Mesenchymal stem cell (in vitro differentiated cells and primary cell): ENCODE measurements around the gene NHSL1. TPM values are rescaled to one million over a fixed set of nuclear protein-coding genes. Genes with fewer than 3 reads are reported as not detected.

Experiments used
- DNase-seq: peaks from one replicate; pipeline ENCODE4 v3.0.0-alpha.2; 2013
- H2AFZ ChIP-seq: one replicate; pipeline ENCODE4 v1.6.1; 2013; ENCODE audit warnings: low read depth, mild to moderate bottlenecking, control low read depth, inconsistent platforms, low read length, moderate library complexity
- H2AK5ac ChIP-seq: 2 replicates; pipeline ENCODE4 v1.6.1; 2013; ENCODE audit warnings: low read length, moderate library complexity, mild to moderate bottlenecking, inconsistent platforms; ENCODE audit not compliant: severe bottlenecking
- H2BK120ac ChIP-seq: one replicate; pipeline ENCODE4 v1.6.1; 2013; ENCODE audit warnings: low read depth, mild to moderate bottlenecking, inconsistent platforms, low read length, moderate library complexity
- H2BK12ac ChIP-seq, 2 experiments: one replicate each; pipeline ENCODE4 v1.6.1; 2013; ENCODE audit warnings: inconsistent platforms in 2 of 2, low read length in 2 of 2, mild to moderate bottlenecking in 2 of 2, moderate library complexity in 2 of 2, control low read depth in 1 of 2
- H2BK15ac ChIP-seq: one replicate; pipeline ENCODE4 v1.6.1; 2013; ENCODE audit warnings: mild to moderate bottlenecking, low read depth, inconsistent platforms; ENCODE audit not compliant: poor library complexity, severe bottlenecking
- H2BK5ac ChIP-seq: 2 replicates; pipeline ENCODE4 v1.6.1; 2013; ENCODE audit warnings: low read depth, mild to moderate bottlenecking, low read length, control low read depth, inconsistent platforms; ENCODE audit not compliant: poor library complexity, severe bottlenecking
- H3K14ac ChIP-seq, 2 experiments: one replicate each; pipeline ENCODE4 v1.6.1; 2013; ENCODE audit warnings: inconsistent platforms in 2 of 2, low read length in 2 of 2, control low read depth in 1 of 2, mild to moderate bottlenecking in 1 of 2, moderate library complexity in 1 of 2
- H3K18ac ChIP-seq, 2 experiments: one replicate each; pipeline ENCODE4 v1.6.1; 2013; ENCODE audit warnings: inconsistent platforms in 2 of 2, low read length in 2 of 2, control low read depth in 1 of 2, low read depth in 1 of 2, mild to moderate bottlenecking in 1 of 2
- H3K23ac ChIP-seq, 2 experiments: one replicate each; pipeline ENCODE4 v1.6.1; 2013; ENCODE audit warnings: inconsistent platforms in 2 of 2, low read length in 2 of 2, mild to moderate bottlenecking in 2 of 2, moderate library complexity in 2 of 2, control low read depth in 1 of 2
- H3K27ac ChIP-seq: 2 replicates; pipeline ENCODE4 v1.5.1; 2013; ENCODE audit warnings: mild to moderate bottlenecking, moderate library complexity, low read length, control low read depth, inconsistent platforms; ENCODE audit not compliant: poor library complexity, severe bottlenecking
- H3K27me3 ChIP-seq, 2 experiments: 2 replicates each; pipeline versions ENCODE4 v1.6.1 to v1.7.0; 2013; ENCODE audit warnings: low read length in 2 of 2, mild to moderate bottlenecking in 2 of 2, moderate library complexity in 2 of 2, control low read depth in 1 of 2, inconsistent platforms in 1 of 2; ENCODE audit not compliant: control insufficient read depth in 1 of 2, insufficient read depth in 1 of 2
- H3K36me3 ChIP-seq, 2 experiments: 2 replicates each; pipeline versions ENCODE4 v1.6.1 to v1.7.0; 2013; ENCODE audit warnings: low read length in 2 of 2, control low read depth in 1 of 2, inconsistent platforms in 1 of 2, low read depth in 1 of 2, mild to moderate bottlenecking in 1 of 2; ENCODE audit not compliant: insufficient read depth in 2 of 2, control insufficient read depth in 1 of 2
- H3K4ac ChIP-seq, 2 experiments: one replicate each; pipeline ENCODE4 v1.6.1; 2013; ENCODE audit warnings: inconsistent platforms in 2 of 2, low read length in 2 of 2, mild to moderate bottlenecking in 2 of 2, moderate library complexity in 2 of 2, control low read depth in 1 of 2, low read depth in 1 of 2
- H3K4me1 ChIP-seq: 2 replicates; pipeline ENCODE4 v1.6.1; 2013; ENCODE audit warnings: low read depth, low read length, control low read depth; ENCODE audit not compliant: control insufficient read depth, insufficient read depth
- H3K4me2 ChIP-seq: 2 replicates; pipeline ENCODE4 v1.6.1; 2013; ENCODE audit warnings: low read length, mild to moderate bottlenecking, inconsistent platforms; ENCODE audit not compliant: poor library complexity, severe bottlenecking
- H3K4me3 ChIP-seq, 2 experiments: 2 replicates each; pipeline versions ENCODE4 v1.5.1 to v1.7.0; 2013; ENCODE audit warnings: low read length in 2 of 2, mild to moderate bottlenecking in 2 of 2, control low read depth in 1 of 2, low read depth in 1 of 2; ENCODE audit not compliant: insufficient read depth in 1 of 2
- H3K79me1 ChIP-seq: replicated peaks from 2 replicates; pipeline ENCODE4 v1.6.1; 2013; ENCODE audit warnings: mild to moderate bottlenecking, control low read depth, low read length, inconsistent platforms; ENCODE audit not compliant: poor library complexity, severe bottlenecking
- H3K9ac ChIP-seq: 2 replicates; pipeline ENCODE4 v1.7.0; 2013; ENCODE audit warnings: mild to moderate bottlenecking, low read length, moderate library complexity
- H3K9me3 ChIP-seq: 2 replicates; pipeline ENCODE4 v1.7.0; 2013; ENCODE audit warnings: mild to moderate bottlenecking, low read length; ENCODE audit not compliant: control insufficient read depth
- H4K8ac ChIP-seq: one replicate; pipeline ENCODE4 v1.6.1; 2013; ENCODE audit warnings: inconsistent platforms, mild to moderate bottlenecking, low read length, moderate library complexity
- H4K91ac ChIP-seq: one replicate; pipeline ENCODE4 v1.6.1; 2013; ENCODE audit warnings: mild to moderate bottlenecking, low read length, inconsistent platforms
- WGBS: methylation state at CpG from one replicate; pipeline ENCODE4 v1.1.7; 2013; ENCODE audit warnings: mixed read lengths; 5-methylcytosine and 5-hydroxymethylcytosine counted together
- polyA plus RNA-seq, 2 experiments: library from polyadenylated mRNA; stranded (reverse); fragments of 200-250 nt; gene quantifications; one replicate each; pipeline ENCODE4 v1.2.3, GENCODE V29; 2013

Gene NHSL1, protein sequence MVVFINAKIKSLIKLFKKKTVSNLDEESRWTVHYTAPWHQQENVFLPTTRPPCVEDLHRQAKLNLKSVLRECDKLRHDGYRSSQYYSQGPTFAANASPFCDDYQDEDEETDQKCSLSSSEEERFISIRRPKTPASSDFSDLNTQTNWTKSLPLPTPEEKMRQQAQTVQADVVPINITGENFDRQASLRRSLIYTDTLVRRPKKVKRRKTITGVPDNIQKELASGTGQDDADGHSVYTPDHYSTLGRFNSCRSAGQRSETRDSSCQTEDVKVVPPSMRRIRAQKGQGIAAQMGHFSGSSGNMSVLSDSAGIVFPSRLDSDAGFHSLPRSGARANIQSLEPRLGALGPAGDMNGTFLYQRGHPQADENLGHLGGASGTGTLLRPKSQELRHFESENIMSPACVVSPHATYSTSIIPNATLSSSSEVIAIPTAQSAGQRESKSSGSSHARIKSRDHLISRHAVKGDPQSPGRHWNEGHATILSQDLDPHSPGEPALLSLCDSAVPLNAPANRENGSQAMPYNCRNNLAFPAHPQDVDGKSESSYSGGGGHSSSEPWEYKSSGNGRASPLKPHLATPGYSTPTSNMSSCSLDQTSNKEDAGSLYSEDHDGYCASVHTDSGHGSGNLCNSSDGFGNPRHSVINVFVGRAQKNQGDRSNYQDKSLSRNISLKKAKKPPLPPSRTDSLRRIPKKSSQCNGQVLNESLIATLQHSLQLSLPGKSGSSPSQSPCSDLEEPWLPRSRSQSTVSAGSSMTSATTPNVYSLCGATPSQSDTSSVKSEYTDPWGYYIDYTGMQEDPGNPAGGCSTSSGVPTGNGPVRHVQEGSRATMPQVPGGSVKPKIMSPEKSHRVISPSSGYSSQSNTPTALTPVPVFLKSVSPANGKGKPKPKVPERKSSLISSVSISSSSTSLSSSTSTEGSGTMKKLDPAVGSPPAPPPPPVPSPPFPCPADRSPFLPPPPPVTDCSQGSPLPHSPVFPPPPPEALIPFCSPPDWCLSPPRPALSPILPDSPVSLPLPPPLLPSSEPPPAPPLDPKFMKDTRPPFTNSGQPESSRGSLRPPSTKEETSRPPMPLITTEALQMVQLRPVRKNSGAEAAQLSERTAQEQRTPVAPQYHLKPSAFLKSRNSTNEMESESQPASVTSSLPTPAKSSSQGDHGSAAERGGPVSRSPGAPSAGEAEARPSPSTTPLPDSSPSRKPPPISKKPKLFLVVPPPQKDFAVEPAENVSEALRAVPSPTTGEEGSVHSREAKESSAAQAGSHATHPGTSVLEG (N-terminal part only)
- 16.1 TPM for polyA plus RNA-seq (2013, experiment 1 of 2)
- polyA plus RNA-seq (2013, experiment 2 of 2), result 16.4 TPM

DNA sequence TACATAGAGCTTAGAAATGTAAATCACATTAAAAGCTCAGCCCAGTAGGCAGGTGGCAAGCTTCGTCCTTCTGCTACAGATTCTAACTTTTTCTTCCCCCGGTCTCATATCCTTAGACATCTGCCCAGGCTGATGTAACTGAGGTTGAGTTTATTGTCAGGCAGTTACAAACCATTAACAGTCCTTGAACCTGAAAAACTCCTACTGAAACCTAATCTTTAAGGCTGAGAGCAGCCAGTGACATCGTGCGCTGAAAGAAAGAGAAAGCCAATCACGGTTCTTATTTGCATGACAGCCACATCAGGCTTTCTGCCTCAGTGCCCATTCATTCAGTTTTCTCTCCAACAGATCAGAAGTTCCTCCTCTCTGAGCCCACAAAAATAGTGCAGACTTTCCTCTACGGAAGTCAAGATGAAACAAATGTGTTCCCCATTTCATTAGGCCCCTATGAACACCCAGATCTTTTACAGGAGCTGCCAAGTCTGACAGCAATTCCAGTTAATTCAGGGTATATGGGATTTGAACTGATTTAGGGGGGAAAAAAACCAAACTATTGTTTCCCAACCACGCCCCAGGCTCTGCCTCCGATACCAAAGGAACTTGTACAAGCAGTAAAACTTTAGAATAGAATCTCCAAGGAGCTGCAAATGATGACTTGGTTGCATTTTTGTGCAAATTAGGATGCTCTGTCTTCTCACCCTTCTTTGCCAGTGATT lies at the start of gene NHSL1:
NHSL1 (minus strand) TSS at position 192 of the 716 bp plus-strand sequence. CDS start 204 bp downstream, outside the sequence.
- DNase-seq, result peak; percentile 27
- H2BK12ac ChIP-seq, result no peak within 1 kb of the TSS
- no peak within 1 kb of the TSS for H3K4ac ChIP-seq
- H3K4me2 ChIP-seq, result peak within 1 kb of the TSS; percentile 46
- H3K14ac ChIP-seq, result no peak within 1 kb of the TSS
- H2BK15ac ChIP-seq, result no peak within 1 kb of the TSS
- peaks cover 6% of the 10 kb centered on the region for H3K4me1 ChIP-seq
- H3K18ac ChIP-seq, result no peak within 1 kb of the TSS
- H3K9ac ChIP-seq, result peak within 1 kb of the TSS; percentile 60
- no peak within 1 kb of the TSS for H2AK5ac ChIP-seq
- H2AFZ ChIP-seq, result no peak within 1 kb of the TSS
- no peak within 1 kb of the TSS for H2BK5ac ChIP-seq
- no peak within 1 kb of the TSS for H3K23ac ChIP-seq
- no peak within 1 kb of the TSS for H2BK120ac ChIP-seq
- H3K27me3 ChIP-seq, result no peaks in the 10 kb centered on the region
- no peaks in the 10 kb centered on the region for H3K9me3 ChIP-seq
- H4K91ac ChIP-seq, result no peak within 1 kb of the TSS
- H3K4me3 ChIP-seq, result peak within 1 kb of the TSS in 1 of 2 experiments; percentile 30
- H3K36me3 ChIP-seq, result peaks cover 4 to 8% of the 10 kb centered on the region in 2 experiments
- H3K79me1 ChIP-seq, result peaks cover 26% of the 10 kb centered on the region
- WGBS, result 53% methylated on average over 6 of the region's 8 CpGs
- no peak within 1 kb of the TSS for H4K8ac ChIP-seq
- peak within 1 kb of the TSS; percentile 65 for H3K27ac ChIP-seq

DNA sequence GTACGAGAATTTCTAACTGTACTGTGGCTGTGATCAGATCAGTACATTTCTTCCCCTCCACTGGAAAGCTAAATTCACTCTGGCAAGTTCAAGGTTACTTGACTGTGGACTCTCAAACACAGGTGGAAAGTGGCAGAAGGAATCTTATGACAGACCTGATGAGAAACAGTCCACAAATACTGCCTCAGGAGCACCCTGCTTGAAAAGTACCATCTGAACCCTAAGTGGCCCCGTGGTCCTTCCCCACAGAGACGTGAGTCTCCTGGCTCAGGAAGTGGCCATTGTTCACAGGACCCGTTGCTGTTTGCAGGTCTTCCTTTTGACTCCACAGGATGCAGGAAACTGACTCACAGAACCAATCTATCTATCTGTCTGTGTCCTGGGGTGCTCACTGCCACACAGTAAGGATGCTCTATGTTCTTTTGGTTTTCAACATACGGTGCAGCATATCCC lies 47.5 kb upstream of the NHSL1 start:
- Histone ChIP-seq H3K27ac (peak overlapping the region; percentile 27), H3K14ac (no peak overlapping the region), H2AFZ (no peak overlapping the region), H3K27me3 (no peaks in the 10 kb centered on the region), H3K79me1 (peaks cover 9% of the 10 kb centered on the region), H3K18ac (no peak overlapping the region), H3K4me3 (no peak overlapping the region), H3K4me1 (peaks cover 6% of the 10 kb centered on the region), H2BK15ac (no peak overlapping the region), H3K9ac (no peak overlapping the region), H4K91ac (no peak overlapping the region), H2AK5ac (no peak overlapping the region), H3K36me3 (no peaks in the 10 kb centered on the region), H3K4ac (no peak overlapping the region), H3K4me2 (no peak overlapping the region), H2BK120ac (no peak overlapping the region), H3K23ac (no peak overlapping the region), H2BK12ac (peak overlapping the region in 1 of 2 experiments; percentile 40), H4K8ac (no peak overlapping the region), H3K9me3 (no peaks in the 10 kb centered on the region), H2BK5ac (no peak overlapping the region)
- WGBS, result 30% methylated on average over 4 of the region's 5 CpGs
- DNase-seq, result peak; percentile 42

DNA sequence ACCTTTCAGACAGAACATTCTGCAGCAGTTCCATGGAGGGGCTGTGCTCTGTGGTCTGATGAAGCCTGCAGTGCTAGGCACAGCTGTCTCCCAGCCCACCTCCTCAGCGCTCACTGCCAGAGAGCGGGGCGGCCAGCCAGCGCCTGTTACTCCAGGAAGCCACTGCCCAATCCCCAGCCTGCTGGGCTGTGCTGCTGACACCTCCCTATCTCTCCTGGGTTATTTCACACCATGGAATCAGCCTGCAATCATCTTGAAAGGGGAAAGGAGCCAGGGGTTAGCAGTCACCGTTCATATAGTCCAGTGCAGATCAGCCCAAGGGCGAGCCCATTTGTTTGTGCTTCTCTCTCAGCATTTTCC lies 46.3 kb upstream of the NHSL1 start:
- Histone ChIP-seq H3K4ac (no peak overlapping the region), H3K14ac (peak overlapping the region in 1 of 2 experiments; percentile 68), H3K23ac (no peak overlapping the region), H2BK12ac (peak overlapping the region in 1 of 2 experiments; percentile 45), H2BK15ac (no peak overlapping the region), H3K9ac (peak overlapping the region; percentile 89), H2BK120ac (no peak overlapping the region), H3K18ac (peak overlapping the region in 1 of 2 experiments; percentile 69), H3K79me1 (peaks cover 4% of the 10 kb centered on the region), H3K9me3 (no peaks in the 10 kb centered on the region), H4K8ac (peak overlapping the region; percentile 74), H2AFZ (peak overlapping the region; percentile 76), H3K27ac (peak overlapping the region; percentile 95), H2AK5ac (no peak overlapping the region), H3K4me1 (peaks cover 8% of the 10 kb centered on the region), H2BK5ac (peak overlapping the region; percentile 61), H3K4me2 (peak overlapping the region; percentile 87), H4K91ac (peak overlapping the region; percentile 4), H3K36me3 (no peaks in the 10 kb centered on the region), H3K27me3 (no peaks in the 10 kb centered on the region), H3K4me3 (peak overlapping the region; percentile 29 to 85)
- 9% methylated on average over 6 of the region's 6 CpGs for WGBS
- peak; percentile 51 for DNase-seq
